ENCODE data around the gene SLC12A7. TPM values are rescaled to one million over a fixed set of nuclear protein-coding genes. Genes with fewer than 3 reads are reported as not detected.

Gene SLC12A7
- total and polyA plus RNA-seq, 9 of the 15 experiments (the other 6 are each of a cell fraction or from before 2014, with no cell fraction given) = 0.01 to 3.1 (median 0.56) TPM

- TF ChIP-seq RBFOX2 (IDR thresholded peaks at IDR 0.05; ENCODE audit: low read depth, low read length) (peak; percentile 43), JUN (IDR thresholded peaks at IDR 0.05; ENCODE audit: borderline replicate concordance, low read depth, low read length) (no peak), JUN (CRISPR knock-in tag; IDR thresholded peaks at IDR 0.05; ENCODE audit: borderline replicate concordance) (no peak), GABPB1 (CRISPR knock-in tag; IDR thresholded peaks at IDR 0.05) (no peak), CTCF (IDR thresholded peaks at IDR 0.05 in 2 of 3, conservative IDR thresholded peaks at IDR 0.05 in 1 of 3; ENCODE audit: insufficient read depth in 2 of 3, low read depth in 1 of 3, low read length in 3 of 3) (no peak), ARNT (IDR thresholded peaks at IDR 0.05) (no peak), ZNF717 (CRISPR knock-in tag; IDR thresholded peaks at IDR 0.05) (no peak), POLR2G (IDR thresholded peaks at IDR 0.05; ENCODE audit: low read depth, low read length) (peak; percentile 59), ID3 (CRISPR knock-in tag; IDR thresholded peaks at IDR 0.05) (no peak), ID3 (tag; IDR thresholded peaks at IDR 0.05) (peak; percentile 56; the same call in 1 of the 2 replicates), U2AF2 (optimal IDR thresholded peaks at IDR 0.05; ENCODE audit: low read depth, low read length) (no peak), NR1H2 (CRISPR knock-in tag; IDR thresholded peaks at IDR 0.05) (no peak), MAX (CRISPR knock-in tag; IDR thresholded peaks at IDR 0.05) (peak; percentile 54; the same call in 1 of the 2 replicates), SIX5 (IDR thresholded peaks at IDR 0.05; ENCODE audit: borderline replicate concordance in 1 of 2, insufficient read depth in 1 of 2, low read depth in 1 of 2, low read length in 2 of 2) (no peak), DMBX1 (CRISPR knock-in tag; IDR thresholded peaks at IDR 0.05; ENCODE audit: borderline replicate concordance) (no peak), USF1 (CRISPR knock-in tag; IDR thresholded peaks at IDR 0.05) (peak; percentile 91), SP2 (IDR thresholded peaks at IDR 0.05; ENCODE audit: extremely low read depth, low read depth, low read length, poor library complexity, severe bottlenecking) (no peak), ZFP1 (CRISPR knock-in tag; IDR thresholded peaks at IDR 0.05) (no peak), ZNF3 (CRISPR knock-in tag; IDR thresholded peaks at IDR 0.05) (no peak), ZZZ3 (IDR thresholded peaks at IDR 0.05) (no peak), BRD9 (IDR thresholded peaks at IDR 0.05; ENCODE audit: low read depth, partially characterized antibody) (no peak), C11orf30 (IDR thresholded peaks at IDR 0.05; ENCODE audit: low read depth) (no peak), EWSR1 (IDR thresholded peaks at IDR 0.05; ENCODE audit: borderline replicate concordance, low read depth, partially characterized antibody) (no peak), TRIM28 (IDR thresholded peaks at IDR 0.05) (no peak), CBX1 (IDR thresholded peaks at IDR 0.05; ENCODE audit: low read depth) (no peak), CBFA2T2 (conservative IDR thresholded peaks at IDR 0.05) (peak; percentile 34), CREBBP (IDR thresholded peaks at IDR 0.05; ENCODE audit: low read depth, low read length) (no peak), SMAD1 (IDR thresholded peaks at IDR 0.05; ENCODE audit: low read depth, low read length, partially characterized antibody) (no peak)
These were observed at the start of gene SLC12A7 (continued) for GRCh38 chr5:1111727-1112289.

All from K562 (cell line).